Measurements from ENCODE around the gene PACRG. TPM values are rescaled to one million over a fixed set of nuclear protein-coding genes. Genes with fewer than 3 reads are reported as not detected.

The PACRG gene
- total RNA-seq, 2 donors from 2014 or later, result not detected

DNA sequence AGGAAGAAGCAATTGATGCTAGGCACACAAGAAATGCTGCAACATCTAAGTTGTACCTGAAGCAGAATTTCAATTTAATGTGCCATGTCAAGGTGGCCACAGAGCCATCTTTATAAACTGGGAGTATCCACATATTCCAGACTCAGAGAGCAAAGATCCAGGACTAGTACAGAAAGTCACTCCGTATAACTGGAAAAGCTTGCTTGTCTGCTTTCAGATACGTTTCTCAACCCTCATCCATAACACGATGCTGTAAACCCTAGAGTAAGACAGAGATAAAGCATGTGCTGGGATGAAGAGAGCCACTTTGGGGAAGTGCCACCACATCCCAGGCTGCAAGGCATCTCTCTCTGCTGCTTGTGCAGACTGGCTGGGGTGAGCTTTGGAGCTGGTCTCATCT lies 134.7 kb downstream of the PACRG start:
- Mint-ChIP-seq H3K36me3 (ENCODE audit: insufficient read depth in 2 of 2) (peaks cover 0 to 3% of the 10 kb centered on the region in 2 donors), H3K4me3 (no peak overlapping the region), H3K27me3 (ENCODE audit: low read depth) (no peaks in the 10 kb centered on the region), H3K9me3 (no peaks in the 10 kb centered on the region), H3K27ac (no peak overlapping the region), H3K4me1 (ENCODE audit: low read depth) (no peaks in the 10 kb centered on the region)
- no peak for ATAC-seq (replicated peaks in 1 of 2)
- DNase-seq, result no peak

DNA sequence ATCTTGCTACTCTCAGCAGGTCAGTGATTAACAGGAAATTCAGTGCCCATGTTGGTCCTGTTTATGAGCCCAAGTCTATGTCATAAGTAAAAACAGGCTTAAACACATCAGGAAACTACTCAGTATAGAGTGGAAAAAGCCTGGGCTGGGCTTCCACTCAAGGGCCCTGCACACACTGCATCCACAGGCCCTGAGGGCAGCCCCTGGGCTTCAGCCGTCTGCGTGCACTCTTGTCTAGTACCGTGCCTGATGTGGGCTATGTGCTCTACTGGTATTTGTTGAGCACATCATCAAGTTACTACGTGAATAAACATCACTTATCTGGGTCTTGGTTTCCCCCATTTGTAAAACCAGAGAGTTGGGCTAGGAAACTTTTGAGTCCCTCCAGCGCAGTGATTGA lies 135.2 kb downstream of the PACRG start:
- peaks cover 0 to 1% of the 10 kb centered on the region in 2 donors for H3K36me3 Mint-ChIP-seq (ENCODE audit: insufficient read depth in 2 of 2)
- no peaks in the 10 kb centered on the region for H3K27me3 Mint-ChIP-seq (ENCODE audit: low read depth)
- H3K27ac Mint-ChIP-seq, result no peak overlapping the region
- H3K4me3 Mint-ChIP-seq, result no peak overlapping the region
- ATAC-seq (replicated peaks in 1 of 2), result no peak
- no peaks in the 10 kb centered on the region for H3K4me1 Mint-ChIP-seq (ENCODE audit: low read depth)
- no peak for DNase-seq
- no peaks in the 10 kb centered on the region for H3K9me3 Mint-ChIP-seq

DNA sequence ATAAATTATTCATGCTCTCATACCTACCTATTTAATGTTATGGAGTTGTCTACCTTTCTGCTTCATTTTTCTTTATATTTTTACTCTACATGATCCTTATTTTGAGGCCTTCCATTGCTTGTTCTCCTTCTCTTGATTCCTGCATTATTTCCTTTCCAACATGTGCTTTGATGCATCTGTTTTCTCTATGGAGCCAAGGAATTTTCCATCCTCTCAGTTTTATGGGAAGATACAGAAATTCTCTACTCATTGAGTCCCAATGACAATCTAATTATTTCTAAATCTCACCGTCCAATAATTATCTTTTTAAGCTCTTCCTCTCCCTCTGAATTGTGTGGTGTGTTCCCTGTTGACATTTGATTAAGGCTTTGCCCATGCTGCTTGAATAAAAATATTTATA lies 136.0 kb downstream of the PACRG start:
- Mint-ChIP-seq H3K27ac (no peak overlapping the region), H3K4me3 (no peak overlapping the region), H3K36me3 (ENCODE audit: insufficient read depth in 2 of 2) (no peaks in the 10 kb centered on the region), H3K4me1 (ENCODE audit: low read depth) (no peaks in the 10 kb centered on the region), H3K27me3 (ENCODE audit: low read depth) (no peaks in the 10 kb centered on the region), H3K9me3 (no peaks in the 10 kb centered on the region)
- ATAC-seq (replicated peaks in 1 of 2) (no peak), DNase-seq (no peak)

DNA sequence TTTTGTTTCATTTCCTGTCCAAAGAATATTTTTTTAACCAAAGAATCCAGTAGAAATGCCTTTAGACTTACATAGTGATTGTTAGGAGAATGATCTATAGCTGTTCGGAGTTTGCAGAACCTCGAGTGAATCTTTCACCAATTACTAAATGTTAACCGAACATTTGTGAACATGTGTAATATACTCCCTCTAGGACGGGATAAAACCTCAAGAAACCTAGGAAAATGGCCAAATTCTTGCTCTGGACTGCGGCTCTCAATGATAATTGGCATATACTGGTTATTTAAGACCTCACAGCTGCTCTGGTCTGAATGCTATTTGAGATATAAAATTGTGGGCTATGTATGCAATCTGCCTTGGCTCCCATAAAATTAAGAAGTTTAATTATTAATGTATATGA lies 137.1 kb downstream of the PACRG start:
- ATAC-seq (replicated peaks in 1 of 2), result no peak
- Mint-ChIP-seq H3K27me3 (ENCODE audit: low read depth) (no peaks in the 10 kb centered on the region), H3K4me1 (ENCODE audit: low read depth) (no peaks in the 10 kb centered on the region), H3K36me3 (ENCODE audit: insufficient read depth in 2 of 2) (no peaks in the 10 kb centered on the region), H3K4me3 (no peak overlapping the region), H3K27ac (no peak overlapping the region), H3K9me3 (no peaks in the 10 kb centered on the region)
- no peak for DNase-seq

DNA sequence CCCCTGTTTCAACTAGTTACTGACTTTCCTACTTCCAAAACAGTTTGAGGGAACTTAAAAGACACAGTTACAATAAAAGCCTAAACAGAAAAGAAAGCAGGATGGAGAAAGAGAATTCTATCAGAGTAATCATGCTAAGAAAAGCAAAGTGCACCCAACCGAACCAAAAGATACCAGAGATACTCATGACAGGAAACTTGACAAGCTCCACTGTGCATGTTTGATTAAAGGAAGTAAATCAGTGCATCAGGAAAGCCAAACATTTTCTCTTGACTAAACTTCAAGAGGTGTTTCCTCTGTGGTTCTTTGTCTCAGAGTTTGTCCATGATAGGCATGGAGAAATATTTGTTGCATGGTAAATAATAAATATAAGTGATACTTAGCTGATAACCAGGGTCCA lies 138.9 kb downstream of the PACRG start:
- Mint-ChIP-seq H3K36me3 (ENCODE audit: insufficient read depth in 2 of 2) (no peaks in the 10 kb centered on the region), H3K4me3 (no peak overlapping the region), H3K4me1 (ENCODE audit: low read depth) (no peaks in the 10 kb centered on the region), H3K9me3 (no peaks in the 10 kb centered on the region), H3K27me3 (ENCODE audit: low read depth) (no peaks in the 10 kb centered on the region), H3K27ac (no peak overlapping the region)
- DNase-seq (no peak), ATAC-seq (replicated peaks in 1 of 2) (no peak)

DNA sequence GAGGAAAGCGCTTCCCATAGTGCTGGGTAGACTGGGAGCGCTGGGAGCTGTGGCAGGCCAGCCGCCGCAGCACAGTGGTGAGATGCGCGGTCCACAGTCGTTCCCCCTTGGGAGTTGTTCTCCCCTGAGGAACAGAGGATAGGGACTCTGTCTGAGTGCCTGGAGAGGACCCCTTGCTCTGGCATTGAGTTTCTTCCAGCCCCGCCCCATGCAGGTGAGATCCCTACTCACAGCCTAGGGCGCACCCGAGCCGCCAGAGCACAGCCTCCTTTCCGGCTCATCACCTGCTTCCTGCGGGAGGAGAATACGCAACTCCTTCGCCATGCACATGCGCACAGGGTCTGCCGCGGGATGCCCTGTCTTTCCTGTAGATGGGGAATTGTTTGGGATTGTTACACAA lies 140.6 kb downstream of the PACRG start:
- no peaks in the 10 kb centered on the region for H3K9me3 Mint-ChIP-seq
- no peaks in the 10 kb centered on the region for H3K4me1 Mint-ChIP-seq (ENCODE audit: low read depth)
- H3K4me3 Mint-ChIP-seq, result no peak overlapping the region
- ATAC-seq (replicated peaks in 1 of 2), result no peak
- H3K36me3 Mint-ChIP-seq (ENCODE audit: insufficient read depth in 2 of 2), result no peaks in the 10 kb centered on the region
- H3K27me3 Mint-ChIP-seq (ENCODE audit: low read depth), result no peaks in the 10 kb centered on the region
- H3K27ac Mint-ChIP-seq, result no peak overlapping the region
- DNase-seq, result no peak

DNA sequence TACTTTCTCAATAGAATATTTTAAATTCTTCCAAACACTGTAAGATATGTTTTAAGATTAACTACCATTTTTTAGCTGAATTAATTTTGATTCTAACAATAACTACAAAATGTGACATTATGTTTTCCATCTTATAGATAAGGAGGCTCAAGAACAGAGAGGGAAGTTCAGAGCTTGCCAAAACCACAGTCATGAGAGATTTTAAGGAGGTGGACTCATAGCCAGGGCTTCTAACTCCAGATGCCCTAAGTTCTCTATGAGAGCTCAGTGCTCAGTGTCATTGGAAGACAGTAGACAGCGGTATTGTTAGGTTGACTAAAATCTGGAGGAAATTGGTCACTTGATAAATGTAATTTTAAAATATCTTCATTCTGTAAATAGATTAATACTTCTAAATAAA lies 144.2 kb downstream of the PACRG start:
- H3K27ac Mint-ChIP-seq, result no peak overlapping the region
- no peaks in the 10 kb centered on the region for H3K9me3 Mint-ChIP-seq
- no peaks in the 10 kb centered on the region for H3K27me3 Mint-ChIP-seq (ENCODE audit: low read depth)
- DNase-seq (no peak), ATAC-seq (replicated peaks in 1 of 2) (no peak)
- H3K4me1 Mint-ChIP-seq (ENCODE audit: low read depth), result no peaks in the 10 kb centered on the region
- no peak overlapping the region for H3K4me3 Mint-ChIP-seq
- H3K36me3 Mint-ChIP-seq (ENCODE audit: insufficient read depth in 2 of 2), result no peaks in the 10 kb centered on the region

DNA sequence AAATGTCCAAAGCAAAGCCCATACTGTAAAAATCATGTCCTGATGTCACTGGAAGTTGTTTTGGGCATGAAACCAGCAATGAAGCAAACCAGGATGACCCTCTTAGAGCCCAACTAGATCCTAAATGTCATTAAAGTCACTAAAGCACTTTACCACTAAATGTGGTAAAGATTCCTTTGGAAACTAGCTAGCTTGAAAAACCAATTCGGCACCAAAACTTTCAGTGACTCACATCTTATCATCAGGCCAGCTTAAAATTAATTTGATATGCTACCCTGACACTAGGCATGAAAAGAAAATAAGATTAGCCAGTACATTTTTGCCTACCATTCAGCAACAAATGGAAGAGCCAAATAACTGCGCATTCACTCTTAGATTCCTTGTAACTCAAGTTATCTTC lies 145.8 kb downstream of the PACRG start:
- Mint-ChIP-seq H3K9me3 (no peaks in the 10 kb centered on the region), H3K36me3 (ENCODE audit: insufficient read depth in 2 of 2) (no peaks in the 10 kb centered on the region), H3K4me1 (ENCODE audit: low read depth) (no peaks in the 10 kb centered on the region), H3K27me3 (ENCODE audit: low read depth) (no peaks in the 10 kb centered on the region), H3K4me3 (no peak overlapping the region), H3K27ac (no peak overlapping the region)
- ATAC-seq (replicated peaks in 1 of 2) (no peak), DNase-seq (no peak)

DNA sequence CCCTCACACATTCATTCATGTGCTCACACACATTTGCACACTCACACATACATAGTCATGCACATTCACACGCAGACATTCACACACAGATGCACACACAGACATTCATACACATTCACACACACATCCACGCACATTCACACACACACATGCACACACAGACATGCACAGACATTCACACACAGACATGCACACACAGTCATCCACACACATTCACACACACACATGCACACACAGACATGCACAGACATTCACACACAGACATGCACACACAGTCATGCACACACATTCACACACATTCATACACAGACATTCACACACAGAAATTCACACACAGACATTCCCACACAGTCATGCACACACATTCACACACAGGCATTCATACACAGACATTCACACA lies 147.3 kb downstream of the PACRG start:
- DNase-seq (no peak), ATAC-seq (replicated peaks in 1 of 2) (no peak)
- H3K27ac Mint-ChIP-seq, result no peak overlapping the region
- H3K27me3 Mint-ChIP-seq (ENCODE audit: low read depth), result no peaks in the 10 kb centered on the region
- H3K9me3 Mint-ChIP-seq, result no peaks in the 10 kb centered on the region
- no peaks in the 10 kb centered on the region for H3K36me3 Mint-ChIP-seq (ENCODE audit: insufficient read depth in 2 of 2)
- H3K4me1 Mint-ChIP-seq (ENCODE audit: low read depth), result no peaks in the 10 kb centered on the region
- H3K4me3 Mint-ChIP-seq, result no peak overlapping the region

DNA sequence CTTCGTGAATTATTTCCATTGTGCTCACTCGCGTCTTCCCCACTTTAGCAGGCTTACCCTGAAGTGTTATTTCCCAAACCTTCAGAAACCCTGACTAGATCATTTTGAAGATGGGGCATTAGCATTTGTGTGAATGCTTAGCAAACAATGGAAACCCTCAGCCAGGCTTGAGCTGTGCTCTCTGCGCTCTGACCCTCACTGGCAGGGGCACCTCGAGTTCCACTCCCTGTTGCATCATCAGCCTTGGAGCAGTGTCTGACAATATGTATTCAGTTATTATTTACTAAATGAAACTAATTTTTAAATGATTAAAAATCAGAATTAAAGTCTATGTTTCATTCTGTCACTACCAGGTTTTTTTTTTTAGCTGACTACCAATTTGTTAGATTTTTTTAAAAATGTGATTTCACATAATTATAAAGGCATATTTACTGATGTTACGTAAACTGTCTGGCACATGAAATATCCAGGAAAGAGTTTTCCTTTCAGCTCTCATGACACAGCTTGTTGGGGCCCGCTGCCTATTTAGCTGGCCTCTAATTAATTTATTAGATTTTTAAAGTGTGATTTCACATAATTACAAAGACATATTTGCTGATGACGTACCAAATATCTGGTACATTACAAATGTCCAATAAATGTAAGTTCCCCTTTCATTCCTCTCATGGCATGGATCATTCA lies 155.2 kb downstream of the PACRG start:
- Mint-ChIP-seq H3K4me3 (no peak overlapping the region), H3K27ac (no peak overlapping the region), H3K27me3 (ENCODE audit: low read depth) (no peaks in the 10 kb centered on the region), H3K36me3 (ENCODE audit: insufficient read depth in 2 of 2) (no peaks in the 10 kb centered on the region), H3K4me1 (ENCODE audit: low read depth) (no peaks in the 10 kb centered on the region), H3K9me3 (peaks cover 0 to 4% of the 10 kb centered on the region in 2 donors)
- DNase-seq (no peak), ATAC-seq (replicated peaks in 1 of 2) (no peak)

DNA sequence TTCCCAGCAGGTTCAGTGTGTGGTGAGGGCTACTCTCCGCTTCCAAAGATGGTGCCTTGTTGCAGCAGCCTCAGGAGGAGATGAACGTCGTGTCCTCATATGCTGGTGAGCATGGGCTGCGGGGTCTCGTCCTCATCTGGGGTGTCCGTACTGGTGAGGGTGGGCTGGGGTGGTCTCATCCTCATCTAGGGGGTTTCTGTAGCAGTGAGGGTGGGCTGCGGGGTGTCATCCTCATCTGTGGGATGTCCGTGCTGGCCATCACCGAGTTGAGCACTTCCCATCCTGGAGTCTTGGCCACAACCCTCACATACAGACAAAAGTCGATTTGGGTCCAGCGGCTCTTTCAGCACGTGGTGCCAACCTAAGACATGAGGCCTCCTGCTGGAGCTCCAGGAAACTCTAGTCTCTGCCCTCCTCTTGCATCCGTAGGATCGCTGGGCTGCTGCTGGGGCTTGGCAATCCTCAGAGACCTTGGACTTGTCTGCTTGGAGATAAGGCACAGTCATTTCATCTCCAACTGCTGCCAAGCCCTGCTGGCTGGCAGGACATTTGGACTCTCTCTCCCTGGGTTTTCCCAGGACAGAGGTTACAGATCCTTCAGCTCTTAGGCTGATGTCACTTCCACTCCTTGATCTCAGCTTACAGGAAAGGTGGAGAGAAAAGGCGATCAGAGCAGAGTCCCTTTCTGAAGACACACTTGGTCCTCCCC lies 160.4 kb downstream of the PACRG start:
- no peaks in the 10 kb centered on the region for H3K27me3 Mint-ChIP-seq (ENCODE audit: low read depth)

DNA sequence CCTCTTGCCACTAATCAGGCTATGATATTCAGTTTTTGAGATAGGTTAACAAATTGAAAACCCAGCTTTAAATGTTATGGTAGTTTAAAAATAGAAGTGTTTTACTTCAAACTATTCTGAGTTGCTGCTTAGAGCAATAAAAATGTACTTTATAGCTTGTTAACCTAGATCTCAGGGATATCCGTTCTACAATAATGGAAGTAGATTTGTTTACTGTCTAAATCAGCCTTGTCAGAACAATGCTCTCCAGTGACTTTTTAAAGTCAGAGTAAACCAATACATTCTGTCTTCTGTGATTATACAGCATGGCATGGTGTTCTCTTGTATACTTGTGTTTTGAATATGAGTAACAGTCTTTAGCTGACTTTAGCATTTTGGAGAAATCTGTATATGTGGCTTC lies 161.5 kb downstream of the PACRG start:
- peaks cover 0 to 4% of the 10 kb centered on the region in 2 donors for H3K9me3 Mint-ChIP-seq
- no peaks in the 10 kb centered on the region for H3K4me1 Mint-ChIP-seq (ENCODE audit: low read depth)
- no peak overlapping the region for H3K27ac Mint-ChIP-seq

More for the DNA sequence above, 160.4 kb downstream of the PACRG start:
- Mint-ChIP-seq H3K4me1 (ENCODE audit: low read depth) (no peaks in the 10 kb centered on the region), H3K4me3 (no peak overlapping the region), H3K27ac (no peak overlapping the region), H3K9me3 (peaks cover 0 to 4% of the 10 kb centered on the region in 2 donors), H3K36me3 (ENCODE audit: insufficient read depth in 2 of 2) (no peaks in the 10 kb centered on the region)
- no peak for ATAC-seq (replicated peaks in 1 of 2)
- no peak for DNase-seq

DNA sequence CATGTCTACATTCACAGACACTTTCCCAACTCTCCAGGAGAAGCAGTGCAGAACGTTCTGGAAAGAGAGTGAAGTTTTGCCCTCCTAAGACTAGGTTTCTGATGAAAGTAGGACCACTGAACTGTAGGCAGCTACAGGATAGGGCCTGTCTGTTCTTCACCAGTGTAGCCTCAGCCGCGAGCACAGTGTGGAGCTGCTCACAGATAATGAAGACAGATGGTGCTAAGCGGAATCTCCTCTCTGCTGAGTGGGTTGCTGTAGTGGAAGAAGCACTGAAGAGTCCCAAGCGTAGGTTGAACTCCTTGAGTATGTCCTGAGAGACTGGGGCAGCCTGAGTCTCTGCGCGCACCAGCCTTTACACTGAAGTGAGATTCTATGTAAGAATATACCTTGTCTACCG lies 170.2 kb downstream of the PACRG start:
- H3K27ac Mint-ChIP-seq, result no peak overlapping the region
- H3K4me3 Mint-ChIP-seq, result no peak overlapping the region
- H3K9me3 Mint-ChIP-seq, result peaks cover 0 to 15% of the 10 kb centered on the region in 2 donors
- no peaks in the 10 kb centered on the region for H3K27me3 Mint-ChIP-seq (ENCODE audit: low read depth)
- DNase-seq (no peak), ATAC-seq (replicated peaks in 1 of 2) (no peak)
- H3K4me1 Mint-ChIP-seq (ENCODE audit: low read depth), result no peaks in the 10 kb centered on the region
- H3K36me3 Mint-ChIP-seq (ENCODE audit: insufficient read depth in 2 of 2), result peaks cover 0 to 5% of the 10 kb centered on the region in 2 donors

More for the DNA sequence above, 161.5 kb downstream of the PACRG start:
- ATAC-seq (replicated peaks in 1 of 2) (no peak), DNase-seq (no peak)
- H3K27me3 Mint-ChIP-seq (ENCODE audit: low read depth), result no peaks in the 10 kb centered on the region
- H3K36me3 Mint-ChIP-seq (ENCODE audit: insufficient read depth in 2 of 2), result no peaks in the 10 kb centered on the region
- H3K4me3 Mint-ChIP-seq, result no peak overlapping the region

DNA sequence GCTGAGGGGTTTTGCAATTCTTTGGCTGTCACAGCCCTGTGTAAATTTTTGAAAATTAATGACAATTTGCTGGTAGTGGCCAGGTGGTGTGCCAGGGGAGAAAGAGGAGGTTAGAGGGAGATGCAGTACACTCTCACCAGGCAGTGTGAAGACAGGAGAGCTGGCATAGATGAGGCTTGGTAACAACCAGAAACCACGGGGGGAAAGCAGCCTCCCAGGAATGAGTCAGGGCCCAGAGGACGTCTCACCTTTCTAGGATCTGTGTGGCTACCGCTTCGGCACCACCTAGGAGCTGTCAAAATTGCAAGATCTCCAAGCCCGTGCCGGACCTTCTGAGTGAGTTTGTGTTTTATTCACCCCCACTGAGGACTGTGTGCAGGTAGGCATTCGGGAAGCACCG lies 171.4 kb downstream of the PACRG start:
- Mint-ChIP-seq H3K4me3 (no peak overlapping the region), H3K27ac (no peak overlapping the region), H3K27me3 (ENCODE audit: low read depth) (no peaks in the 10 kb centered on the region), H3K9me3 (peaks cover 0 to 15% of the 10 kb centered on the region in 2 donors), H3K4me1 (ENCODE audit: low read depth) (no peaks in the 10 kb centered on the region), H3K36me3 (ENCODE audit: insufficient read depth in 2 of 2) (peaks cover 0 to 5% of the 10 kb centered on the region in 2 donors)
- no peak for ATAC-seq (replicated peaks in 1 of 2)
- no peak for DNase-seq
